SK-N-SH (cell line): ENCODE data around the gene WDR49. TPM values are rescaled to one million over a fixed set of nuclear protein-coding genes. Genes with fewer than 3 reads are reported as not detected.

Experiments
- CTCF ChIA-PET: fragments of 300-600, 350-600 bp; formaldehyde crosslinking; extraction: SDS; loops from one replicate; lab custom pipeline; 2021; lab: Yijun Ruan, JAX
- POLR2A ChIA-PET: fragments of 350-600 bp; sonication (Branson Sonifier 250); formaldehyde crosslinking; extraction: SDS; loops from one replicate; lab custom pipeline; 2020; ENCODE audit warnings: antibody characterized with exemption, inconsistent platforms; lab: Yijun Ruan, JAX
- DNase-seq: peaks from one replicate; pipeline ENCODE4 v3.0.0; 2012
- H2AFZ ChIP-seq: fragments of 200-600 bp; sonication (generic); 2 replicates; pipeline ENCODE4 v1.8.1; 2016; ENCODE audit warnings: antibody characterized with exemption, mild to moderate bottlenecking, low read depth
- H3F3A ChIP-seq: fragments of 200-600 bp; sonication (generic); replicated peaks from 2 replicates; pipeline ENCODE3; 2016; ENCODE audit warnings: antibody characterized with exemption, mild to moderate bottlenecking; ENCODE audit not compliant: insufficient read depth
- H3K27ac ChIP-seq, 2 experiments: fragments of 200-500 bp in 1 of 2; fragments of 200-600 bp in 1 of 2; sonication (Bioruptor generic) in 1 of 2; sonication (generic), shearing (Covaris generic) in 1 of 2; 2 replicates each; pipeline versions ENCODE4 v1.5.1 to v1.6.1; 2014 to 2016; ENCODE audit warnings: low read depth in 2 of 2, inconsistent platforms in 1 of 2, low read length in 1 of 2, mild to moderate bottlenecking in 1 of 2, mixed read lengths in 1 of 2
- H3K27me3 ChIP-seq: fragments of 200-600 bp; sonication (generic), shearing (Covaris generic); 2 replicates; pipeline ENCODE4 v1.6.1; 2016; ENCODE audit warnings: mixed run types; ENCODE audit not compliant: insufficient read depth
- H3K36me3 ChIP-seq, 2 experiments: fragments of 200-500 bp in 1 of 2; fragments of 200-600 bp in 1 of 2; sonication (Bioruptor generic) in 1 of 2; sonication (generic) in 1 of 2; replicated peaks in 1 of 2; 2 replicates each; pipeline versions ENCODE3 to v1.5.1; 2014 to 2016; ENCODE audit warnings: low read length in 1 of 2, mild to moderate bottlenecking in 1 of 2; ENCODE audit not compliant: insufficient read depth in 2 of 2, control insufficient read depth in 1 of 2
- H3K4me1 ChIP-seq, 2 experiments: fragments of 200-500 bp in 1 of 2; fragments of 200-600 bp in 1 of 2; sonication (Bioruptor generic) in 1 of 2; sonication (generic), shearing (Covaris generic) in 1 of 2; 2 replicates each; pipeline versions ENCODE4 v1.5.1 to v1.6.1; 2014 to 2016; ENCODE audit warnings: low read depth in 1 of 2, low read length in 1 of 2, mixed run types in 1 of 2; ENCODE audit not compliant: insufficient read depth in 2 of 2, control insufficient read depth in 1 of 2
- H3K4me2 ChIP-seq: fragments of 200-600 bp; sonication (generic), shearing (Covaris generic); 2 replicates; pipeline ENCODE4 v1.6.1; 2017; ENCODE audit warnings: mixed run types
- H3K4me3 ChIP-seq, 2 experiments: fragments of 200-500 bp in 1 of 2; fragments of 200-600 bp in 1 of 2; sonication (Bioruptor generic) in 1 of 2; sonication (generic), shearing (Covaris generic) in 1 of 2; 2 replicates each; pipeline versions ENCODE4 v1.5.1 to v1.8.1; 2014 to 2016; ENCODE audit warnings: low read depth in 2 of 2, inconsistent platforms in 1 of 2, low read length in 1 of 2, mild to moderate bottlenecking in 1 of 2, mixed read lengths in 1 of 2, moderate library complexity in 1 of 2
- H3K79me2 ChIP-seq: fragments of 200-600 bp; sonication (generic); 2 replicates; pipeline ENCODE4 v1.8.1; 2017; ENCODE audit warnings: mild to moderate bottlenecking; ENCODE audit not compliant: insufficient read depth
- H3K9ac ChIP-seq: fragments of 200-600 bp; sonication (generic); 2 replicates; pipeline ENCODE4 v1.6.1; 2017; ENCODE audit warnings: mixed run types
- H3K9me2 ChIP-seq: fragments of 200-600 bp; sonication (generic); 2 replicates; pipeline ENCODE4 v1.6.1; 2017; ENCODE audit warnings: mixed run types
- H3K9me3 ChIP-seq: fragments of 200-600 bp; sonication (generic); 2 replicates; pipeline ENCODE4 v1.6.1; 2017; ENCODE audit warnings: mixed run types, mild to moderate bottlenecking, moderate library complexity
- H4K20me1 ChIP-seq: fragments of 200-600 bp; sonication (generic); 2 replicates; pipeline ENCODE4 v1.6.1; 2017; ENCODE audit warnings: mild to moderate bottlenecking, mixed run types; ENCODE audit not compliant: insufficient read depth
- EP300 ChIP-seq, 2 experiments: IDR thresholded peaks; 2 replicates each; pipeline versions ENCODE4 v1.4.0 to v1.6.1; 2012; ENCODE audit warnings: borderline replicate concordance in 1 of 2, low read depth in 1 of 2, low read length in 1 of 2
- EZH2phosphoT487 ChIP-seq: fragments of 200-600 bp; sonication (generic); IDR thresholded peaks from 2 replicates; pipeline ENCODE4 v1.6.1; 2017; ENCODE audit warnings: low read depth, mixed run types, mild to moderate bottlenecking, antibody characterized with exemption, moderate library complexity, borderline replicate concordance
- GABPA ChIP-seq: IDR thresholded peaks from 2 replicates; pipeline ENCODE4 v1.4.0; 2012; ENCODE audit warnings: low read depth, mild to moderate bottlenecking
- GATA2 ChIP-seq: sonication (generic); formaldehyde crosslinking; IDR thresholded peaks from 2 replicates; pipeline ENCODE4 v1.5.0; 2020; ENCODE audit warnings: mild to moderate bottlenecking, missing genetic modification reagents
- JUND ChIP-seq: IDR thresholded peaks from 2 replicates; pipeline ENCODE4 v1.4.0; 2012
- NRF1 ChIP-seq: IDR thresholded peaks from 2 replicates; pipeline ENCODE4 v1.6.1; 2012; ENCODE audit warnings: low read depth, mild to moderate bottlenecking, low read length
- PBX3 ChIP-seq: IDR thresholded peaks from 2 replicates; pipeline ENCODE4; 2012
- TCF12 ChIP-seq: IDR thresholded peaks from 2 replicates; pipeline ENCODE4 v1.4.0; 2012
- TEAD4 ChIP-seq: IDR thresholded peaks from 2 replicates; pipeline ENCODE4 v1.4.0; 2012; ENCODE audit warnings: mild to moderate bottlenecking, borderline replicate concordance; ENCODE audit not compliant: insufficient read depth
- ZBTB33 ChIP-seq: IDR thresholded peaks from 2 replicates; pipeline ENCODE4 v1.4.0; 2012; ENCODE audit warnings: low read depth, borderline replicate concordance
- WGBS: methylation state at CpG from one replicate; pipeline ENCODE4 v1.1.6; 2017; ENCODE audit warnings: low lambda C conversion rate; 5-methylcytosine and 5-hydroxymethylcytosine counted together
- polyA plus RNA-seq, 3 experiments: library from polyadenylated mRNA; depleted of rRNA; stranded (reverse); fragments of >200 nt; gene quantifications; 2 replicates each; pipeline ENCODE4 v1.2.3, GENCODE V29; 2012
- TF ChIP-seq, protein P1 (sequence below): IDR thresholded peaks from 2 replicates; pipeline ENCODE4 v1.6.1; 2012; ENCODE audit warnings: mild to moderate bottlenecking, low read depth, low read length, moderate library complexity

WDR49 gene
- polyA plus RNA-seq, 1 of the 3 experiments (the other 2 are of a cell fraction) = not detected

- H4K20me1 ChIP-seq = no peaks in the 10 kb centered on the region
- H3K9me2 ChIP-seq = no peaks in the 10 kb centered on the region
- H2AFZ ChIP-seq = no peak overlapping the region
- no peak for TF ChIP-seq TCF12
- TF ChIP-seq, protein P1, sequence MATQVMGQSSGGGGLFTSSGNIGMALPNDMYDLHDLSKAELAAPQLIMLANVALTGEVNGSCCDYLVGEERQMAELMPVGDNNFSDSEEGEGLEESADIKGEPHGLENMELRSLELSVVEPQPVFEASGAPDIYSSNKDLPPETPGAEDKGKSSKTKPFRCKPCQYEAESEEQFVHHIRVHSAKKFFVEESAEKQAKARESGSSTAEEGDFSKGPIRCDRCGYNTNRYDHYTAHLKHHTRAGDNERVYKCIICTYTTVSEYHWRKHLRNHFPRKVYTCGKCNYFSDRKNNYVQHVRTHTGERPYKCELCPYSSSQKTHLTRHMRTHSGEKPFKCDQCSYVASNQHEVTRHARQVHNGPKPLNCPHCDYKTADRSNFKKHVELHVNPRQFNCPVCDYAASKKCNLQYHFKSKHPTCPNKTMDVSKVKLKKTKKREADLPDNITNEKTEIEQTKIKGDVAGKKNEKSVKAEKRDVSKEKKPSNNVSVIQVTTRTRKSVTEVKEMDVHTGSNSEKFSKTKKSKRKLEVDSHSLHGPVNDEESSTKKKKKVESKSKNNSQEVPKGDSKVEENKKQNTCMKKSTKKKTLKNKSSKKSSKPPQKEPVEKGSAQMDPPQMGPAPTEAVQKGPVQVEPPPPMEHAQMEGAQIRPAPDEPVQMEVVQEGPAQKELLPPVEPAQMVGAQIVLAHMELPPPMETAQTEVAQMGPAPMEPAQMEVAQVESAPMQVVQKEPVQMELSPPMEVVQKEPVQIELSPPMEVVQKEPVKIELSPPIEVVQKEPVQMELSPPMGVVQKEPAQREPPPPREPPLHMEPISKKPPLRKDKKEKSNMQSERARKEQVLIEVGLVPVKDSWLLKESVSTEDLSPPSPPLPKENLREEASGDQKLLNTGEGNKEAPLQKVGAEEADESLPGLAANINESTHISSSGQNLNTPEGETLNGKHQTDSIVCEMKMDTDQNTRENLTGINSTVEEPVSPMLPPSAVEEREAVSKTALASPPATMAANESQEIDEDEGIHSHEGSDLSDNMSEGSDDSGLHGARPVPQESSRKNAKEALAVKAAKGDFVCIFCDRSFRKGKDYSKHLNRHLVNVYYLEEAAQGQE = no peak
- no peak overlapping the region for H3K4me2 ChIP-seq
- H3K9me3 ChIP-seq = no peaks in the 10 kb centered on the region
- H3K27ac ChIP-seq = no peak overlapping the region
- no peaks in the 10 kb centered on the region for H3K27me3 ChIP-seq
- H3K4me3 ChIP-seq = no peak overlapping the region
- no peaks in the 10 kb centered on the region for H3K4me1 ChIP-seq
- H3K36me3 ChIP-seq = no peaks in the 10 kb centered on the region
- WGBS = 3% methylated on average over 2 of the region's 2 CpGs
- no peaks in the 10 kb centered on the region for H3F3A ChIP-seq
- ChIA-PET POLR2A (no interaction called here), CTCF (no interaction called here)
- H3K79me2 ChIP-seq = no peaks in the 10 kb centered on the region
- DNase-seq = no peak
- no peak overlapping the region for H3K9ac ChIP-seq
Measured at GRCh38 chr3:167605871-167606270, 47.9 kb downstream of the WDR49 start.

DNA sequence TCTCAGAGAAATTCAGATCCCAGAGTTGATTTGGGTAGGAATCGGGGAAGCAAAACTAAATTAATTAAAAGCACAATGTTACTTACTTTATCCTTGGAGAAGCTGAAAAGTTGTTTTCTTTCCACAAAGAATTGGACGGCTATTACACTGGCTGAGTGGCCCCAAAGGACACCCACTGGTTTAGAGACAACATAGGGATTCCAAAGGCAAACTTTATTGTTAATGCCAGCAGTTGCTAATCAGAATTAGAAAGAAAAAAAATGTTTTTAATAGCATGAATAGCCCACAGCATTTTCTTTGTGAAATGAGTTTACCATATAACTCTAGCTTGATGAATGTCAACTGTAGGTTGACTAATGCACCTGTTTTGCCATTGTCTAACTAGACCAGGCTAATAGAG, 51.7 kb downstream of the WDR49 start:
- no peaks in the 10 kb centered on the region for H3K27me3 ChIP-seq
- H3K9ac ChIP-seq = no peak overlapping the region
- TF ChIP-seq, protein P1 = no peak
- TF ChIP-seq GABPA (no peak), TEAD4 (no peak), TCF12 (no peak), EZH2phosphoT487 (no peak), PBX3 (no peak), NRF1 (no peak), ZBTB33 (no peak), GATA2 (CRISPR knock-in tag) (no peak), JUND (no peak), EP300 (IDR thresholded peaks at IDR 0.05; ENCODE audit: borderline replicate concordance in 1 of 2, low read depth in 1 of 2, low read length in 1 of 2) (no peak)
- no peaks in the 10 kb centered on the region for H3K36me3 ChIP-seq
- H3K4me2 ChIP-seq = no peak overlapping the region
- H3F3A ChIP-seq = no peaks in the 10 kb centered on the region
- H4K20me1 ChIP-seq = no peaks in the 10 kb centered on the region
- no peaks in the 10 kb centered on the region for H3K79me2 ChIP-seq
- ChIA-PET POLR2A (no interaction called here), CTCF (interaction anchor here (1.3 kb wide), 1 partner anchor 222 kb away, joined by 4 read pairs; the partner anchor contains the start of gene ZBBX)
- H3K9me3 ChIP-seq = no peaks in the 10 kb centered on the region
- 9% methylated on average over 2 of the region's 2 CpGs for WGBS
- H3K9me2 ChIP-seq = no peaks in the 10 kb centered on the region
- no peak overlapping the region for H3K4me3 ChIP-seq
- no peak overlapping the region for H3K27ac ChIP-seq
- no peaks in the 10 kb centered on the region for H3K4me1 ChIP-seq
- no peak for DNase-seq
- no peak overlapping the region for H2AFZ ChIP-seq
